ENCODE data around the gene WDFY3.

DNA sequence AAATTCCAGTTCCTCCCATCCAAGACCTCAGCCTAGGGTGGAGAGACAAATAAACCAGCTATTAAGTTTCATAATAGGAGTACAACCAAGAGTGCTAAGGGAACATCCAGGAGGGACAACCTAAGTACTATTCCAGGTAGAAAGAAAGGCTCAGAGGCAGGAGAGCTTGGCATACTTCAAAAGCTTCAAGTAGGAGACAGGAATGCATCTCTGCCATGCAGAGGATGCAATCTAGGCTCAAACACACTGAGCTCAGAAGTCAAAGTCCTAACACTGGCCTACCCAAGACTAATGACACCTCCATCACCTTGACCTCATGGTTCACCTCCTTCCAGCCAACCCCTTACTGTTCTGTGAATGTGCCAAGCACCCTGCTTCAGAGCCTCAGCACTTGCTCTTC is 8.1 kb downstream of the WDFY3 start:
- no peak for TF ChIP-seq RAD21 (IDR thresholded peaks at IDR 0.05; ENCODE audit: low read depth)
- TF ChIP-seq, protein P1, sequence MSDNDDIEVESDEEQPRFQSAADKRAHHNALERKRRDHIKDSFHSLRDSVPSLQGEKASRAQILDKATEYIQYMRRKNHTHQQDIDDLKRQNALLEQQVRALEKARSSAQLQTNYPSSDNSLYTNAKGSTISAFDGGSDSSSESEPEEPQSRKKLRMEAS (IDR thresholded peaks at IDR 0.05): no peak
- no peak for TF ChIP-seq CEBPB (IDR thresholded peaks at IDR 0.05)
- no peak for TF ChIP-seq NFIC (IDR thresholded peaks at IDR 0.05)
- no peak for TF ChIP-seq EP300 (IDR thresholded peaks at IDR 0.05; ENCODE audit: borderline replicate concordance)
- no peak for TF ChIP-seq TAF1 (IDR thresholded peaks at IDR 0.05; ENCODE audit: low read depth)
- TF ChIP-seq CREB1 (IDR thresholded peaks at IDR 0.05; ENCODE audit: low read depth): no peak
